HG03108 (cell line): ENCODE results near the gene ZNF30.
"Not testable (repeated sequence)": the region's sequence is repeated elsewhere in the genome, so short reads cannot be mapped to it uniquely, and the experiment has no call there.

Experiments
- ATAC-seq: cut with Tn5 transposase; IDR thresholded peaks from one replicate; pipeline ENCODE4 v1.9.1; 2021; ENCODE audit warnings: moderate library complexity; ENCODE audit not compliant: unreplicated experiment

ZNF30 gene

DNA sequence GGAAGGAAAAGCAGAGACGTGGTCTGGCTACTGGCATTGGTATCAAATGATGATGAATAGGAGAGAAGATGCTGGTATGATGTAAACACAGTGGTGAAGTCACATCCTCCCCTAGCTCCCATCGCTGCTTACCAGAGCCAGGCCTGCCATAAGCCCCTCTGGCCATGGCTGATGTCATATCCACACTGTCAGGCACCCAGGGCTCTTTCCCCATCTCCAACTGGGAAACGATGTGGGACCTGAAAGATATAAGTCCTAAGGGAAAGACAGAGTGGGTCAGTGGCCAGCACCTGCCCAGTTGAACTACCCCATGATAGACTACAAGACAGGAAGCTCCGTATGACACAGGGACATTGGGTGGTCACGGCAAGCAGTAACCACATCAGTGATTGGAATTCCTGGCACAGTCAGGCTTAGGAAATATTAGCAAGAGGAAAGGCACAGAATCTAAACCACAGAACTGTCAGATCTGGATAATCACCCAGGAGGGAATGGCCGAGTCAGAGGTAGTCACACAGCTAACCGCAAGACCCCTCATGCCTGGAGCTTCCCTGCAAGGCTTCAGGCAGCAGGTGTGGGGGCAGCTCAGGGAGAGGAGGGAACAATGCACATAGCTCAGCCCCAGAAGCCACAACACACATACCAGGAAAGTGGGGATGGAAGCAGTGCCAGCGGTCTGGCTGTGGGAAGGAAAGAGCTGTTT lies 33.6 kb downstream of the ZNF30 start:
- no peak for ATAC-seq

DNA sequence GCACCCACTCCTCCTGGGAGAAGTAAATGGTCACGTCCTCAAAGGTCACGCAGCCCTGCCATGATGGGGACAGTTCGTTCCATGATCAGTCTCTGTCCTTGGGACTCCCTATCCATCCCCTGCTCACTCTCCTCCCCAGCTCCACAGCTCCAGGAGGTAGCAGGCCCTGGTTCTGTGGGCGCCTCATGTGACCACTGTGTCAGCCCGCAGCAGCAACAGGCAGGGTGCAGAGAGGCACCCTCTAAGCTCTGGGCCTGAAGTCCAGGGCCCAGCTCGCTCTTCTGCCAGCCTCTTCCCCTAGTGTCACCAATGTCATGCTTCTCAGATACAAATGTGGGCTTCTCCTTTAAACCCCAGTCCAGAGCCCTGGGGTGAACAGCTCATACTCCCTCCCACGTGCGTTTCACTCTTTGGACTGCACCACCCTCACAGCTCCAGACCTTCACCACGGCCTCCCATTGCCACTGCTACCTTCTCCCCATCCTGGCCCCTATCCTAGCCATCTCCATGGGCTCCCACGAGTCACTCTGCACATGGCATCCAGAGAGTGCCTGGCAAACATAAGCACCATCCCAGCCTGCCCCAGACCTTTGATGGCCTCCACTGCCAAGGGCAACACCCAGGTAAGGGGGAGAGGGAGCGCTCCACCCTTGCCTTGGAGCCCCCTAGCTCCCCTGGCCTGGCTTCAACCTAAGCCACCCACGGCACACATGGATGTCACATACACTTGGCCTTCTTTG lies 34.4 kb downstream of the ZNF30 start:
- no peak for ATAC-seq

DNA sequence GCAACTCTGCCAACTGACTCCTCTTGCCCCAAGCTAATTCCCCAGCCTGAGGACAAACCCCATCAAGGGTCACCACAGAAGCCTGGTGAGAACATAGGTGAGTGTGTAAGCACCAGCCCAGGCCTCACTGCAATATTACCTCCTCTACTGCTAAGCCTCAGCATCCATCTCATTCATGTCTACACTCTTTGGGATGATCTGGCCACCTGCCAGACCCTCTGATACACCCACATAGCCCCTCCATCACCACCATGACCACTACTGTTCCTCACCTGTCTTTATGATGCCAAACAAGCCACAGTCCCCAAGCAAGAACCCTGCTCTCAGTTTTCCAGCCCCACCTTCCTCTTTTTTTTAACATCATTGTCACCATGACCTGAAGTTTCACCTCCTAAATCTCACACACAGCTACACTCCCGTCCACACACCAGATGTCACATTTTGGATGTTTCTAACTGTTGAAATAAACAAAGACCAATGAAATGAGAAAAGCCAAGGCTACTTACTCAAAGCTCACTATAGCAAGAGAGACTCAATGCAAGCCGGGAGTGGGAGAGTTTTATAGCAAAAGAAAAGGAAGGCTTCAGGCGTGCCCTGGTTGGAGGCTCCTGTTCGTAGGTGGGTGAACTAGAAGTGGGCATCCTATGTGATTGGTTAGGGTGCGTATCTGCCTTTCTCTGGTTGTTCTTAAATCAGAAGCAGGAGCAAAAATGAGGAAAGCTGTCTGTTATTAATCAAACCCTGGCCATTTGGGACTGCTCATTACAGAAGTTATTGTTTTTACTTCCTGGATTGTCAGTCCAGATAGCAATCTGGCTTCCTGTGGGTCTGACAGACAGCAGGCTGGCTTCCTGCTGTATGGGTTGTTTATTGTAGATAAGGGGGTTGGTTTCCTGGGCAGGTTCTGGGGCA lies 35.3 kb downstream of the ZNF30 start:
- no peak for ATAC-seq

DNA sequence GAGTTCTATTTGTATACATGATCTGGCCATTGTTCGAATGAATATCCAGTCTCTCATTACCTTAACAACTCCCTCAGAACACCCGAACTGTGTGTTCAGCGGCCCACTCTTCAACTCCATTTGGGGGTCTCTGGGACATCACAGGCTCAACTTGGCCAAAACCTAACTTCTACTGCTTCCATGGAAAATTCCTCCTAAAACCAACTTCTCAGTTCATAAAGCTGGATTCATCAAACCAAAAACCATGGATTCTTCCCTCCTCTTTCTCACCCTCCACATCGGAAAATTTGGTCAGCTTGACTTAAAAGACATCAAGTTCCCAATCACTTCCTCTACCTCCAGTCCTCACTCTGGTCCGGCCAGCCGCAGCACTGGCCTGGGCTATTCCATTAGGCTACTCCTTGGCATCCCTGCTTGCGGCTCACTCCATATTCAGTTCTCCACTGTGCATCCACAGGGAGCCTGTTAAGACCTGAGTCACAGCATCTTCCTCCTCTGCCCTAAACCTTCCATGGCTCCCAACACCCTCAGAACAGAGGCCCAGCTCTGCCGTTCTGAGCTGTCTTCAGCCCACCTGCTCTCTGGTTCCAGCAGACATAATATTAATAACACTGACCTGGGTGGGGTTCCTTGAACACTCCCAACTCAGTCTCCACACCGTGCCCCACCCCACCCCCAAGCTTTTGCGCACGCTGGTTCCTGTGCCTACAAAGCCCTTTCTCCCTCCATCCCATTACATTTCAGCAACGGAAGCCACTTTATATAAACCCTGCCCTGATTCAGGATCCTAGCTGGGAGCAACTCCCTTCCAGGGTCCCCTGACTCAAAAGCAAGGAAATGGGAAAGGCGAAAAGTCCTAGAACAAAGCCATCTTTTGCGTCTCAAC lies 36.2 kb downstream of the ZNF30 start:
- no peak for ATAC-seq

DNA sequence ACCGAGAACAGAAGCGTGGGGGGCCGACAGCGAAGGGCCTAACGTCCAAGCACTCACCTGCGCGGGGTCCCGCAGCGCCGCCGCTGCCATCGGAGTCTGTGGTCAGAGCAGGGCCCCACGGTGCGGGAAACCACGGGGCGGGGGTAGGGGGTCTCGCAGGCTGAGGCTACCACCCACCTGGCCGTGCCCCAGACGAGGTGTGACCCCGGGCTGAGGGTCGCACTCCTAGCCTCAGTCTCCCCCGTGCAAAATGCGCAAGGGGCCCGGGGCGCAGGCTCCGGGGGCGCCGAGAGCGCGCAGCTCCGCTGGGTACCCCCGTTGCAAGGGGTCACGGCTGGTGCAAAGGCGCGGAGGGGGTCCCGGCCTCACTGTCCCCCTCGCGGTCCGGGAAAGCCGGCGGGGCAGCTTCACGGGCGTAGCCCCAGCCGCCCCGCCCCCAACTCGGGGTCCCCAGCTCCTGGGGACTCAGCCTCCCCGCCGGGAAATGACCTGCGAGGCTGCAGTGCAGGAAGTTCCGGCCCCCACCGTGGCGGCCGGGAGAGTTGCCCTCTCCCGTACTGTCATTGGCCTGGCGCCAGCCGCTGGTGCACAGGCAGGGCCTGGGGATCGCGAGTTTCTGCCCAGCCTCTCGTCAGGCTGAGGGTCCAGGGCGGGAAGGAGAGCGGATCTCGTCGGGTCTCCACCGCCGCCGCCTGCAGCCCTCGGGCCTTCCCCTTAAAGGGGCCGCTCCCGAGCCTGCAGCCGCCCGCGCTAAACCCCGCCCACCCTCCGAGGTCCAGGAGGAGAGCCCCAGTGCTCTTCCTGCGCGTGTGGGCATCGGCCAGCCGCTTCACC lies 37.1 kb downstream of the ZNF30 start, which contains the start of gene ZNF792:
ZNF792 (minus strand) TSS at position 657 of the 834 bp plus-strand sequence; CDS start at position 90, 567 bp downstream.
- peak; percentile 80 for ATAC-seq

DNA sequence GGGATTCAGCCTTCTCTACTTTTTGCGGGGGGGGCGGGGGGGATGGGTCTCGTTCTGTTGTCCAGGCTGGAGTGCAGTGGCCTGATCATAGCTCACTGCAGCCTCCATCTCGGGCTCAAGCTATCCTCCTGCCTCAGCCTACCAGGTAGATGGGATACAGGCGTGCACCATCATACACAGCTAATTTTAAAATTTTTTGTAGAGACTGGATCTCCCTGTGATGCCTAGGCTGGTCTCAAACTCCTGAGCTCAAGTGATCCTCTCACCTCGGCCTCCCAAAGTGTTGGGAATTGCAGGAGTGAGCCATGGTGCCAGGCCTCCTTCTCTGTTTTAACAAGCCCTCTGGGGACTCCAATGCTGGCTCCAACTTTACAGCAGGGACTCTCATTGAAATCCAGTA lies 37.9 kb downstream of the ZNF30 start:
- no peak for ATAC-seq

DNA sequence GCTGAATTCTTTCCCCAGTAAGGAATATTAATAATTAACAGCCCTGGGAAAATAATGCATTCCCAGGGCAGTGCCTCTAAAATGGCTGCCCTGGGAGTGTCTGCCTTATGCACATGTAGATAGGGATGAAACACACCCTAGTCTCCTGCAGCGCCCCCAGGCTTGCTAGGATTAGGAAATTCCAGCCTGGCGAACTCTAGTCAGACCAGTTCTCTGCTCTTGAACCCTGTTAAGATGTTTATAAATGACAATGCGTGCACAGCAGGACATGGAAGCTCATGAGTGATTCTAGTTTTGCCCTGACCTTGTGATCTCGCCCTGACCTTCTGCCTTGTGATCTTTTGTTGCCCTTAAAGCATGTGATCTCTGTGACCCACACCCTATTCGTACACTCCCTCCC lies 38.8 kb downstream of the ZNF30 start:
- not testable (repeated sequence) for ATAC-seq

DNA sequence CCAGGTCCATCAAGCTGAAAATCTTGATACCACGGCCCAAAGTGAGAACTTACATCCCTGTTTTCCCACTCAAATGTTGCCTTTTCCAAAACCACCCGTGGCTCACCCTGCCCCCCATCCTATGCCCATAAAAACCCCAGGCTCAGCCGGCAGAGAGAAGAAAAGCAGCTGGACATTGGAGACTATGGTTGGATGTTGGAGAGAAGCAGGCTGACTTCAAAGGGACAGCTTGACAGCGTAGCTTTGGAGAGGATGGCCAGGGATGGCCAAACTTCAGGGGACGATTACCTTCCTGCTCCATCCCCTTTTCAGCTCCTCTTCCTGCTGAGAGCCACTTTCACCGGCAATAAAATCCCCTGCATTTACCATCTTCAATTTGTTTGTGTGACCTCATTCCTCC lies 40.8 kb downstream of the ZNF30 start:
- ATAC-seq = no peak

DNA sequence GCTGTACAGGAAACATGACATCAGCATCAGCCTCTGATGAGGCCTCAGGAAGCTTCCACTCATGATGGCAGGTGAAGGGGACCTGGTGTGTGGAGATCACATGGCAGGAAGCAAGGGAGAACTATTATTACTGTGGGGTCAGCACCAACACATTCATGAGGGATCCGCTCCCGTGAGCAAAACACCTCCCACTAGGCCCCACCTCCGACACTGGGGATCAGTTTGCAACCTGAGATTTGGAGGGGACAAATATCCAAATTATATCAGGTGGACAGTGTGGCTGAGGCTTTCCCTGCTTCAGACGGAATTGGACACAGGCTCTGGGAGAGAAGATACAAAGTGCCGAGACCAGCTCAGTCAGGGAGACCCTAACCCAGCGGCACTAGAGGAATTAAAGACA lies 43.0 kb downstream of the ZNF30 start:
- ATAC-seq = no peak

DNA sequence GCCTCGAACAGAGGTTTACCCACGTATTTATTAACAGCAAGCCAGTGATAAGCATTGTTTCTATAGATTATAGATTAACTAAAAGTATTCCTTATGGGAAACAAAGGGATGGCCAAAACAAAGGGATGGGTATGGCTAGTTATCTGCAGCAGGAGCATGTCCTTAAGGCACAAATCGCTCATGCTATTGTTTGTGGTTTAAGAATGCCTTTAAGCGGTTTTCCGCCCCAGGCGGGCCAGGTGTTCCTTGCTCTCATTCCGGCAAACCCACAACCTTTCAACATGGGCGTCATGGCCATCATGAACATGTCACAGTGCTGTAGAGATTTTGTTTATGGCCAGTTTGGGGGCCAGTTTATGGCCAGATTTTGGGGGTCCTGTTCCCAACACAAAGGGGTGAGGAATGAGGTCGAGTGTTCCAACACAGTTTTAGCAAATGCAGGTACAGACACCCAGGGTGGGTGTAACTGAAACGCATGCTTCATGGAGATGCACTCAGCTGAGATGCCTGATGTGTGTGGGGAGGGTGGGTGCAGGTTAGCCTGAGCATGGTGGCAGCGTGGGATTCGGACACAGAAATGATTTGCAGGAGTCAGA lies 43.6 kb downstream of the ZNF30 start:
- ATAC-seq = not testable (repeated sequence)

DNA sequence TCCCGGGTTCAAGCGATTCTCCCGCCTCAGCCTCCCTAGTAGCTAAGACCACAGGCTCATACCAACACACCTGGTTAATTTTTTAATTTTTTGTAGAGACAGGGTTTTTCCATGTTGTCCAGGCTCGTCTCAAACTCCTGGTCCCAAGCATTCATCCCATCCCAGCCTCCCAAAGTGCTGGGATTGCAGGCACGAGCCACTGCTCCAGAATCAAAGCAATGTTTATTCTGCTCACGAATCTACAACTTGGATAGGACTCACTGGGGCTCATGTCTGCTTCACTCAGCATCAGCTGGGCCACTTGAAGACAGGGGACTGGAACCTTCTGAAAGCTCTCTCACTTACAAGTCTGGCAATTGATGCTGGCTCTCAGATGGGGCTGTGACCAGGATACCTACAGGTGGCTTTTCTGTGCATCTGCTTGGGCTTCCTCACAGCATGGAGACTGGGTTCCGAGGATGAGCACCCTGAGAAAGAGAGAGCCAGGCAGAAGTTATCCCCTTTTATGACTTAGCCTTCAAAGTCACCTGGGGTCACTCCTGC lies 45.5 kb downstream of the ZNF30 start:
- ATAC-seq = no peak

DNA sequence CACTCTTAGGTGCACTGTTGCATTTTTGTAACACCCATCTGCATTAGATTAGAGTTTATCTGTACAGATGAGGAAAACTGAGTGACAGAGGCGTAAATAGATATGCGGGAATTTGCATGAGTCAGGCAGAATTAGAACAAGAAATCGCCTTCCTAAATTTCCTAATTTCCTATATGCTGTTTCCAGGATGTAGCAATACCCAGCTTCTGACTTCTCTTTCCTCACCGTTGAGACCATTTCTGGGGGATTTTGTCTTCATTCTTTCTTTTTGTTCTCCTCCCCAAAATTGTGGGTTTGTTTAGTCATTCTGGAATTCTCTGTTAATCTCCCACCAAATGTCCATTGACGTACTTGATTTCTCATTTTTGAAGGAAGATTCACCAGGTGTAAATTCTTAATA lies 47.9 kb downstream of the ZNF30 start:
- ATAC-seq = no peak

DNA sequence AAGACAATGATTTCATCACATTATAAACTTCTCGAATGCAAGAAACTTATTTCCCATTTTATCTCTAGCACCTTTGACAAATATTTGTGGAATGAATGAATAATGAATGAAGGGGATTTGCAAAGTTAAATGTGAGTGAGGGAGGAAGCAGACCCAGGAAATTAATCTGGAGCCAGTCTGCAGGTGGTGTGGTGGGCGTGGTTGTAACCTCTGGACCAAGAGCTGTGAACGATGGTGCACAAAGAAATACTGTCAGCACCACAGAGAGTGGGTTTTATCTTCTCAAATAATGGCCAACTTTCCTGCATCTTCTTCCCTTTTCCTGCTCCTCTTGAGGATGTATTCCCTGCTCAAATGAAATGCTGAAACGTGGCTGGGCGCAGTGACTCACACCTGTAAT lies 48.4 kb downstream of the ZNF30 start:
- ATAC-seq = no peak

DNA sequence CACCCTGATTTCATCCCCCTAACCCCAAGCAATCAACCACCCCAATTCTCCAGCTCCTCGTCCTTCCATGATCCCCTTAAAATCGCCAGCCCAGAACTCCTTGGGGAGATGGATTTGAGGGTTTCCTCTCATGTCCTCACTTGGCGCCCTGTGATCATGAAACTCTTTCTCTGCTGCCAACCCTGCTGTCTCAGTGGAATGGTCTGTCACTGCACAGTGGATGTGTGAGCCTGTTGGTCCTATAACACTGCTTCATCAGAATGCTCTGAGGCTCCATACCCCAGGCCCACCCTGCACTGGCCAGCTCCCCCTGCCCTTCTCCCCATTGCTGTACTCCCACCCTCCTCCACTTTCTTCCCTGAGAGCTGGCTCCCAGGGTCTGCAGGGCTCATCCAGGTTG lies 49.9 kb downstream of the ZNF30 start:
- ATAC-seq = no peak

DNA sequence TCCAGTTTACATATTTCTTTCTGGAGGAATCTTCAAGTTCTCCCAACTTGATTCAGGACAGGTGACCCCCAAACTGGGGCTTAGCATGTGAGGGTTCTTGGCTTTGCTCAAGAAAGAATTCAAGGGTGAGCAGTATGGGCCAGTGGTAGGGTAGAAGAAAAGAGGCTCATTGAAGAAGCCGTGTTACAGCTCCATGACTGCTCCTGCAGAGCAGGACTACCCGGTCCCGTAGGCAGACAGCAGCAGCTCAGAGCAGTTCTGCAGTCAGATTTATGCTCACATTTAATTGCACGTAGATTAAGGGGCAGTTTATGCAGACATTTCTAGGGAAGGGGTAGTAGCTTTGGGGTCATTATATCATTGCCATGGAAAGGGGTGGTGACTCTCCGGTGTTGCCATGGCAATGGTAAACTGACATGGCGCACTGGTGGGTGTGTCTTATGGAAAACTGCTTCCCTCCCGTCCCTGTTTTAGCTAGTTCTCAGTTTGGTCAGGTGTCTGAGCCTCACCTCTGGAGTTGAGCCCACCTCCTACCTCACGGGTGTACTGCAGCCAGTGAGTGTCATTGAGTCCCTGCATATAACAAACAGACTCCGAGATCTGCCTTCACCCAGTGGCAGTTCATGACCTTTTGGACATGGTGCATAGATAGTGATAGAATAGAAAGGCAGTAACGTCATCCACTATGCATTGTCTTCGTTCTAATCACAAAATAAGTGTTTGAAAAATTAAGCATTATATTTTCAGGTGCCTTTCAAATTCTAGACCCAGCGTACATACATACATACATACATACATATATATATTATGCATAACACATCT lies 53.3 kb downstream of the ZNF30 start:
- no peak for ATAC-seq

DNA sequence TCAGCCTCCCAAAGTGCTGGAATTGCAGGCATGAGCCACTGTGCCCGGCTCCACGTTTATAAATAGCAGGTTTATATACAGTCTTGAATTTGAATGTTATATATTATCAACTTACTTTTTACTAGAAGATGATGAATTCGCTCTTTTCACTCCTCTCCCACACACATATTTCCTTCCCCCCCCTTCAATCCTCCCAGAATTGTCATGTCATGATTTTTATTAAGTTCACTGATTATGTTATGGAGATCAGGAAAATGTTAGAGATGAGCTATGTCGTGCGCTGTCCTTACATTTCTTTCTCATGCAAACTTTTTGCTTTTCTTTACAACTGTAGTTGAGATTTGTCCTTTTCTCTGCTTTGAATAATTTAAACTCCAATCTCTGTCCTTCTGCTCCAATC lies 55.6 kb downstream of the ZNF30 start:
- no peak for ATAC-seq

DNA sequence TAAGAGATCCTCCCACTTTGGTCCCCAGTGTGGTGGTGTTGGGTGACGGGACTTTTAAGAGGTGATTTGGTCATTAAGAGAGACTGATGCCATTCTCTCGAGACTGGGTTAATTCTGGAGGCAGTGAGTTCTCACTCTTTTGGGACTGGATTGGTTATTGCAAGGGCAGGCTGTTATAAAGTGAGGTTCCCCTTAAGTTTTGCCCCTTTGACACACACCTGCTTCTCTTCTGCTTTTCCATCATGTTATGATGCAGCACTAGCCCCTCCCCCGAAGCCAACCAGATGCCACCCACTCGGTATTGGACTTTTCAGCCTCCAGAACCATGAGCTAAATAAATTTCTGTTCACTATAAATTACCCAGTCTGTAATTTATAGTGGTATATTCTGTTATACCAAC lies 57.1 kb downstream of the ZNF30 start:
- no peak for ATAC-seq

DNA sequence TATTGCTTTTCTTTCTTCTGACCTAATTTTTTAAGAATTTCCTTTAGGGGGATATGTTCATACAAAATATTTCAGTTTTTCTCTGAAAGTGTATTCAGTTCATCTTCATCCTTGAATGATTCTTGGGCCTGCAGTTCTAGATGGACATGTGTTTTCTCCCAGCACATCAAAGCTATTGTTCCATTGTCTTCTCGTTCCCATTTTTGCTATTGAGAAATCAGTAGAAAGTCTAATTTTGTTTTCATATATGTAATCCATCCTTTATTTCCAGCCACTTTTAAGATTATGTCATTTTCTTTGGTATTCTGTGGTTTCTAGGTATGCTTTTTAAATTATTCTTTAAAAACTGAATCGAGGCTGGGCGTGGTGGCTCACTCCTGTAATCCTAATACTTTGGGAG lies 57.6 kb downstream of the ZNF30 start:
- ATAC-seq = no peak
